AG20443 (cell line): ENCODE measurements around the gene CLTCL1.
A peak's percentile ranks its signal among the peaks of the same experiment; 100 is the strongest.

Experiments
- DNase-seq: peaks from one replicate; pipeline ENCODE4 v3.0.0; 2012; ENCODE audit warnings: low spot score, mixed read lengths

The CLTCL1 gene

DNA sequence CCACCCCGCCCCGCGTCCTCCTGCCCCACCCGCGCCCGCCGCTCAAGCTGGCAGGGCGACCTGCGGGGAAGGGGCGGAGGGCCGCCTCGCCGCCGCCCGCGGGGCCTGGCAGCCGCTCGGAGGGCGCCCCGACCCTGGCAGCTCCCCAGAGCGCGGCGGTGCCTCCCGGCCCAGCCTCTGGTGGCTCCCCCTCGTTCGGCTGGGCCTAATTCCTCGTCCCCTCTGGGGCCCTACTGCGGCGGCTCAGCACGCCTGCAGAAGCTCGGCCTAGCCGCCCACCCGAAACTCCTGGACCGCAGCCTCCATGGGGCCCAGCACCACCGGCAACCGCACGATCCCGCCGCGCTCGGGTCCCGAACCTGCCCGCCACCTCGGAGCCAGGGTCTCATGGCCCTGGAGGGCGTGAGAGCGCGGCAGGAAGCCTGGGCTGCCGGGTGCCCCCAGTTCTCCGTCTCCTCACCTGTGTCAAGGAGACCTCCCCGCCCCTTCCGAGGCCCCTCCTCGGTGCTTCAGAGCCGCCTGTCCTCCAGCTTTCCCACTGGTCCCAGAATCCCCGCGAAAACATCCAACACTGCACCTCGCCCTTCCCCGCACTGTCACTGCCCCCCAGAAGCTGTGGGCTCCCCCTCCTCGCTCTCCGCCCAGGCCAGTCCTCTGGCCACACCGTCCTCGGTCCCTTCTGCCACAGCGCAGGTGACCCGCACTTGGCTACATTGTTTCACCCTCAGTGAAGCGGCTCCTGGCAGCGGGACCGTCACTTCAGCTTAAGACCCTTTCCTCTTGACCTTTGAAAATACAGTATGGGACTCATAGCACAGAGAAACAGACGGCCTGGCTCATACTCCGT is 140.8 kb downstream of the CLTCL1 start:
- no peak for DNase-seq

DNA sequence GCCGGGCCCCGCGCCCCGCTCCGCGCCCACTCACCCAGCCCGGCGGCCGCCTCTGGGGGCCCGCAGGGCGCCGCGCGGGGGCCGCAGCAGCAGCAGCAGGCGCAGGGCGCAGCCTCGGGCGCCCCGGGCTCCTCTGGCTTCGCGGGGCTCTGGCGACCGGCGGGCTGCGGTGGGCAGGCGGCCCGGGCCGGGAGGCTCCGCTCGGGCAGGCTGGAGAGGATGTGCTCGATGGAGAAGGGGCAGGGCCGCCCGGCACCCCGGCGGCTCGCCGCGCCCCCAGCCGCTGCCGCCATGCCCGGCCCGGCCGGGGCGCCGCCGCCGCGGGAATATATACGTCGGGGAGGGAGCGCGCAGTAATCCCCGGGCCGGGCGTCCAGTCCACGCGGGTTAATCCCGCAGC is 141.5 kb downstream of the CLTCL1 start, which contains the start of gene GSC2:
GSC2 (minus strand) TSS at position 302 of the 400 bp plus-strand sequence; CDS start at position 293, 9 bp downstream.
- no peak for DNase-seq

- no peak for DNase-seq
These were observed 142.3 kb downstream of the CLTCL1 start for GRCh38 chr22:19149047-19149883.

GRCh38 chr22:19148417-19149046 is 143.0 kb downstream of the CLTCL1 start:
- no peak for DNase-seq

- DNase-seq, result no peak
These were observed 144.2 kb downstream of the CLTCL1 start for GRCh38 chr22:19147195-19147780.

- no peak for DNase-seq
These were observed 145.1 kb downstream of the CLTCL1 start for GRCh38 chr22:19146215-19146968.

- DNase-seq, result peak; percentile 52
These were observed 147.5 kb downstream of the CLTCL1 start for GRCh38 chr22:19143967-19144400.

- DNase-seq, result no peak
These were observed 148.3 kb downstream of the CLTCL1 start for GRCh38 chr22:19143212-19143611.

GRCh38 chr22:19142394-19142793 is 149.1 kb downstream of the CLTCL1 start:
- DNase-seq, result no peak

- no peak for DNase-seq
These were observed 151.5 kb downstream of the CLTCL1 start for GRCh38 chr22:19139974-19140373.

DNA sequence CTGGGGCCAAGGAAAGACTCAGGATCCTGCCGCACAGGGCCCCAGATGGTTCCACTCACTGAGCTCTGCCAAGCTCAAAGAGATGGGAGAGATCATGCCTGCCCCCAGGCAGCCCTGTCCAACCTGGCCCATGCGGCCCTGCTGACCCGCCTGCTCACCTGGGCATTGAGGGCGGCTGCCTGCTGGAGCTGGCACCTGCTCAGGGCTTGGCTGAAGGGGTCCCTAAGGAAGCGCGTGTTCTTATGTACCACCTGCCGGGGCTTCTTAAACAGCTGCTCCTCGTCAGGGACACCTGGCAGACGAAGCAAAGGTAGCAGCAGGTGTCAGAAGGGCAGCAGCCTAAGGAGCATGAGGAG is 152.5 kb downstream of the CLTCL1 start:
- no peak for DNase-seq

- no peak for DNase-seq
These were observed 153.1 kb downstream of the CLTCL1 start for GRCh38 chr22:19138217-19139000.

- DNase-seq, result no peak
These were observed 153.9 kb downstream of the CLTCL1 start for GRCh38 chr22:19137384-19138216.

- DNase-seq, result no peak
These were observed 154.6 kb downstream of the CLTCL1 start for GRCh38 chr22:19136915-19137314.

GRCh38 chr22:19134874-19135273 is 156.6 kb downstream of the CLTCL1 start:
- DNase-seq, result no peak

GRCh38 chr22:19134176-19134831 is 157.2 kb downstream of the CLTCL1 start:
- no peak for DNase-seq

DNA sequence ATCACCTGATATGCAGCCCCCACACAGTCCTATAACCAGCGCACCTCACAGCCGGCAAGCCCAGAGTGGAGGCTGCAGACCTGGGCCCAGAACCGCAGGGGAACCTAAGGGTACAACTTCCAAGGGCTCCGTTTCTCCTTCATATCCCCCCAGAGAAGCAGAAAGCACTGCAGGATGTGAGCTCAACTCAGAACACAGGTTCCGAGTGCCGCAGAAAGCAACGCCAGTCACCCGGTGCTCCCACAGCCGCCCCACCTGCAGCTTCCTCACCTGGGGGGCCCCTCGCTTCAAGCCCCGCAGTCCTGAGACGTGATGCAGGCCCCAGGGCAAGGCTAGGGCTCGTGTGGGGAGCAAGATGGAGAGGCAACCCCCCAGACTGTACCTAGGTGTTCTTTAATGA is 158.0 kb downstream of the CLTCL1 start:
- DNase-seq, result no peak

GRCh38 chr22:19132693-19133400 is 158.7 kb downstream of the CLTCL1 start:
- no peak for DNase-seq
